Stimulated activated CD4-positive, alpha-beta T cell treated with anti-CD3 and anti-CD28 coated beads, TNF-alpha, amount 100 ng/mL, for 1 hour (primary cell): ENCODE results near the gene RPS6KA1.

ENCODE experiments used
- DNase-seq, 3 donors: peaks; one replicate each; pipeline ENCODE4 v3.0.0-alpha.2; 2020; ENCODE audit warnings: low read depth in 3 of 3, low spot score in 1 of 3

The RPS6KA1 gene

GRCh38 chr1:26531651-26532131 is 2.1 kb downstream of the RPS6KA1 start:
- DNase-seq: no peak

- DNase-seq: no peak
These were observed 4.5 kb downstream of the RPS6KA1 start for GRCh38 chr1:26533951-26534509.

- no peak for DNase-seq
These were observed 5.6 kb downstream of the RPS6KA1 start for GRCh38 chr1:26535201-26535600.

GRCh38 chr1:26536081-26536480 is 6.5 kb downstream of the RPS6KA1 start:
- DNase-seq: no peak

GRCh38 chr1:26536521-26536920 is 7.0 kb downstream of the RPS6KA1 start:
- no peak for DNase-seq

GRCh38 chr1:26537951-26538352 is 8.4 kb downstream of the RPS6KA1 start:
- DNase-seq: no peak

GRCh38 chr1:26538480-26539412 is 9.2 kb downstream of the RPS6KA1 start:
- peak in 2 of 3 donors; percentile 22 to 27 for DNase-seq

GRCh38 chr1:26539722-26540121 is 10.2 kb downstream of the RPS6KA1 start:
- DNase-seq: no peak

- no peak for DNase-seq
These were observed 10.8 kb downstream of the RPS6KA1 start for GRCh38 chr1:26540351-26540750.

GRCh38 chr1:26541431-26541815 is 11.9 kb downstream of the RPS6KA1 start:
- DNase-seq: no peak

GRCh38 chr1:26541816-26542711 is 12.5 kb downstream of the RPS6KA1 start:
- peak; percentile 37 to 48 (median 39) for DNase-seq

- DNase-seq: no peak
These were observed 13.3 kb downstream of the RPS6KA1 start for GRCh38 chr1:26542771-26543451.

GRCh38 chr1:26543462-26543861 is 13.9 kb downstream of the RPS6KA1 start:
- DNase-seq: no peak

- no peak for DNase-seq
These were observed 14.6 kb downstream of the RPS6KA1 start for GRCh38 chr1:26544126-26544525.

- DNase-seq: no peak
These were observed 16.4 kb downstream of the RPS6KA1 start for GRCh38 chr1:26545969-26546323.

GRCh38 chr1:26546375-26546774 is 16.8 kb downstream of the RPS6KA1 start:
- no peak for DNase-seq

GRCh38 chr1:26546819-26547218 is 17.3 kb downstream of the RPS6KA1 start:
- no peak for DNase-seq

GRCh38 chr1:26548841-26549240 is 19.3 kb downstream of the RPS6KA1 start:
- DNase-seq: no peak

- no peak for DNase-seq
These were observed 21.4 kb downstream of the RPS6KA1 start for GRCh38 chr1:26550946-26551345.

- DNase-seq: no peak
These were observed 23.2 kb downstream of the RPS6KA1 start for GRCh38 chr1:26552720-26553119.
